IMR-90 (cell line): ENCODE measurements around the gene TPP2.

Experiments
- BHLHE40 ChIP-seq: fragments of 150-350 bp; IDR thresholded peaks from 2 replicates; pipeline ENCODE4 v1.6.1; 2016; ENCODE audit warnings: mild to moderate bottlenecking, low read depth, low read length
- CEBPB ChIP-seq: IDR thresholded peaks from 2 replicates; pipeline ENCODE4 v1.6.1; 2012; ENCODE audit warnings: low read depth, low read length, improper control_type of control experiment
- CHD1 ChIP-seq: IDR thresholded peaks from 2 replicates; pipeline ENCODE4 v1.6.1; 2012; ENCODE audit warnings: low read depth, low read length, improper control_type of control experiment
- CTCF ChIP-seq: conservative IDR thresholded peaks from 2 replicates; pipeline ENCODE4 v1.5.1; 2012; ENCODE audit warnings: mild to moderate bottlenecking, low read depth, low read length, improper control_type of control experiment
- ELK1 ChIP-seq: fragments of 150-350 bp; IDR thresholded peaks from 2 replicates; pipeline ENCODE4 v1.6.1; 2016; ENCODE audit warnings: low read depth, mild to moderate bottlenecking, low read length, moderate library complexity, borderline replicate concordance
- MAFK ChIP-seq: IDR thresholded peaks from 2 replicates; pipeline ENCODE4 v1.6.1; 2012; ENCODE audit warnings: low read depth, low read length, improper control_type of control experiment
- MXI1 ChIP-seq: IDR thresholded peaks from 2 replicates; pipeline ENCODE4 v1.6.1; 2012; ENCODE audit warnings: low read depth, mild to moderate bottlenecking, low read length, moderate library complexity, borderline replicate concordance
- NFE2L2 ChIP-seq: fragments of 150-350 bp; IDR thresholded peaks from 2 replicates; pipeline ENCODE4 v1.6.1; 2016; ENCODE audit warnings: low read depth, mild to moderate bottlenecking, low read length
- POLR2A ChIP-seq: IDR thresholded peaks from 2 replicates; pipeline ENCODE4 v1.6.1; 2012; ENCODE audit warnings: mild to moderate bottlenecking, low read depth, low read length
- RAD21 ChIP-seq: IDR thresholded peaks from 2 replicates; pipeline ENCODE4 v1.6.1; 2012; ENCODE audit warnings: low read length, improper control_type of control experiment
- RCOR1 ChIP-seq: IDR thresholded peaks from 2 replicates; pipeline ENCODE4 v1.6.1; 2012; ENCODE audit warnings: mild to moderate bottlenecking, low read length, improper control_type of control experiment; ENCODE audit not compliant: insufficient replicate concordance
- RFX5 ChIP-seq: IDR thresholded peaks from 2 replicates; pipeline ENCODE4 v1.8.0; 2012; ENCODE audit warnings: low read depth, mild to moderate bottlenecking, low read length, moderate library complexity
- USF2 ChIP-seq: fragments of 150-350 bp; IDR thresholded peaks from 2 replicates; pipeline ENCODE4 v1.6.1; 2017; ENCODE audit warnings: mild to moderate bottlenecking, antibody characterized with exemption, low read length, low read depth

- TF ChIP-seq POLR2A = no peak
- no peak for TF ChIP-seq CTCF
- TF ChIP-seq CEBPB = no peak
- no peak for TF ChIP-seq RAD21
- no peak for TF ChIP-seq BHLHE40
- no peak for TF ChIP-seq RFX5
- TF ChIP-seq CHD1 = no peak
- no peak for TF ChIP-seq MAFK
- TF ChIP-seq USF2 = no peak
- no peak for TF ChIP-seq MXI1
- no peak for TF ChIP-seq NFE2L2
- TF ChIP-seq ELK1 = no peak
- TF ChIP-seq RCOR1 = no peak
These were observed 54.6 kb downstream of the TPP2 start for GRCh38 chr13:102651392-102651791.
